ENCODE data around the gene PRPF40A.

Gene PRPF40A

GRCh38 chr2:152602750-152603149, 114.5 kb downstream of the PRPF40A start (continued):
- TF ChIP-seq ZSCAN5A (tag by site-specific recombination; IDR thresholded peaks at IDR 0.05), result no peak
- no peak for TF ChIP-seq ZNF169 (tag by site-specific recombination; IDR thresholded peaks at IDR 0.05)
